ENCODE measurements around the gene ANXA11.
A peak's percentile ranks its signal among the peaks of the same experiment; 100 is the strongest.
"Not testable (repeated sequence)": the region's sequence is repeated elsewhere in the genome, so short reads cannot be mapped to it uniquely, and the experiment has no call there.

The ANXA11 gene

DNA sequence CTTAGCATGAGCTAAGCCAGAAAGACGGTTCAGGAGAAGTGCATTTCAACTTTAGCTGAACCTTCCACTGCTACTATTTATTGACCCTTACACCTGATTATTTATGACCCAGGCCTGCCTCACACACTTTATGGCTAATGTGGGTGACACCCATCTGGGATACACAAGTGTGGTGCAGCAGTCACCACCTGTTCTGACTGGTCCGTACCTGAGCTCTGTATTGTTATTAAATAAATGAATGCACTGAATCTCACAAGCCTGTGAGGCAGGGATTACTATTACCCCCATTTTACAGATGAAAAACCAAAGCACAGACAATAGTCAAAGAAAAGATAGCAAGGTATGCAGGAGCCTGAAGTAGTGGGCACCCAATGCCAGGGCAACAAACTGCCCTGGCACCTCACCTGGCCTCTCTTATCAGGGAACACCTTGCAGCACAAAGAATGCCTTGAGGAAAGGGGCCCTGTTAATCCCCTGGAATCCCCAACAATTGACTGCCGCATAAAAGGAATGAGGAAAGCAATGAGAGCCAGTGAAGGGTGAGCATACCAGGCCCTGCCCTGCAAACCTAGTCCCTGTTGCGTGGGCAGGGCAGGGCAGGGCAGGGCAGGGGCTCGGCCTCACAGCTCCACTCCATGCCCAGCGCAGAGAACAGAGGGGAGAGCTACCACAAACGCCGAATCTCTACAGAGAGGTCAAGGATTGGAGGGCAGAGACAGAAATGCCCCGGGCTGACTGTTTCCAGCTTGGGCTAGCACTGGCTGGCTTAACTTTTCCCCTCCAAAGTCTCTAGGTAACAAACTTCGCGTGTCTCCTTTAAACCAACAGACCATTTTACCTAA lies 1.3 kb downstream of the ANXA11 start:
- Histone ChIP-seq H3K18ac (ENCODE audit: low read length) (peak overlapping the region; percentile 96), H3K36me3 (replicated peaks in 1 of 2; ENCODE audit: control insufficient read depth in 2 of 2, insufficient read depth in 2 of 2, low read length in 2 of 2) (no peaks in the 10 kb centered on the region), H2BK120ac (ENCODE audit: low read depth, low read length) (peak overlapping the region; percentile 84), H4K8ac (ENCODE audit: low read depth, low read length) (no peak overlapping the region), H2BK5ac (ENCODE audit: low read length) (no peak overlapping the region), H2BK15ac (ENCODE audit: low read length) (peak overlapping the region; percentile 70), H3K79me1 (ENCODE audit: low read depth, low read length) (no peaks in the 10 kb centered on the region), H3K9ac (ENCODE audit: low read depth, low read length, poor library complexity) (no peak overlapping the region), H3K27ac (replicated peaks; ENCODE audit: low read length) (peak overlapping the region; percentile 25), H3K23ac (ENCODE audit: low read depth, low read length, poor library complexity) (peak overlapping the region; percentile 71), H2AK5ac (ENCODE audit: low read depth, low read length) (no peak overlapping the region), H3K4me3 (ENCODE audit: low read length in 2 of 2) (peak overlapping the region; percentile 50 to 83), H3K9me3 (replicated peaks in 1 of 2; ENCODE audit: control insufficient read depth in 2 of 2, insufficient read depth in 1 of 2, low read depth in 1 of 2, low read length in 2 of 2) (no peaks in the 10 kb centered on the region), H3K4me2 (ENCODE audit: insufficient read depth, low read length, poor library complexity, severe bottlenecking) (peak overlapping the region; percentile 69), H3K27me3 (ENCODE audit: control insufficient read depth in 3 of 3, insufficient read depth in 3 of 3, low read depth in 1 of 3, low read length in 3 of 3) (peaks cover 3 to 35% (median 30%) of the 10 kb centered on the region in 3 experiments), H3K4me1 (ENCODE audit: control insufficient read depth in 2 of 2, insufficient read depth in 1 of 2, low read depth in 1 of 2, low read length in 2 of 2) (peaks cover 0 to 20% of the 10 kb centered on the region in 2 donors), H2BK12ac (ENCODE audit: low read length) (no peak overlapping the region), H3K14ac (ENCODE audit: low read length) (no peak overlapping the region), H2AFZ (ENCODE audit: low read length) (peak overlapping the region; percentile 95), H3K4ac (ENCODE audit: low read length) (no peak overlapping the region), H4K91ac (ENCODE audit: low read depth, low read length, poor library complexity) (no peak overlapping the region)
- DNase-seq (ENCODE audit: low spot score), result no peak
- WGBS, 2 donors (ENCODE audit: extremely low coverage in 2 of 2, insufficient read length in 2 of 2, insufficient replicate concordance in 1 of 2), result no CpG with 5 or more reads among the region's 11 CpGs

DNA sequence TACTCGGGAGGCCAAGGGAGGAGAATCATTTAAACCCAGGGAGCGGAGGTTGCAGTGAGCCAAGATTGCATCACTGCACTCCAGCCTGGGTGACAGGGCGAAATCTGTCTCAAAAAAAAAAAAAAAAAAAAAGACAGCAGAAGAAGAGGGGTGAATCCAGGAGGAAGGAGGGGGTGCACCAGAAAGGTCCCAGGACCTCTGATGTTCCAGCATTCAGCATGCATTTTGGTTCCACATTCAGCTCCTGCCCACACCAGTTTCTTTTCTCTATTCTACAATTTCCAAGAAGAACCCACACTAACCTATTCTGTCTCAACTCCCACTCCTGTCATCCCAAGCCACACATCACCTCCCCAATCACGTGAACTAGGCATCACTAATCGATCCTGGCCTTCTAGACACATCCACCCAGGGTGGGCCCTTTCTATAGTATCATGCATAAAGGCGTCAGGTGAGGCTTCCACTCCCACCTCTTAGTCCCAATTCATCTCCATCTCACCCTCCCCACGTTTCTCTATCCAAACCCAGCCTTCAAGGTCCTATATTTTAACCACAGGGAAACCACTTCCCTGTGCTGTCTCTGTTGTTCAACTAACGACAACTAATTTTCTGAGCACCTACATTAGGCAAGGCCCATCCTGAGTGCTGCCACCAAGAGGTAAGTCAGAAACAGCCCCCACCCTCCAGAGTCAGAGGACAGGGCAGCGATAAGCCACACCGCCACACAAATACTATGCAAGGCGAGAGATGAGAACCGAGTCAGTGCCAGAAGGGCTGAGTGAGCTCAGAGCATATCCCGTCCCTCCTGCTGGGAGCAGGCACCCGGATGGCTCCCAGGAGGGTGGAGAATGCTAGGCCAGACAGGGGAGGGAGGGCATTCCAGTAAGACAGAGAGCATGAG lies 2.2 kb downstream of the ANXA11 start:
- no peak for DNase-seq (ENCODE audit: low spot score)
- Histone ChIP-seq H4K91ac (ENCODE audit: low read depth, low read length, poor library complexity) (no peak overlapping the region), H4K8ac (ENCODE audit: low read depth, low read length) (no peak overlapping the region), H2BK120ac (ENCODE audit: low read depth, low read length) (no peak overlapping the region), H3K14ac (ENCODE audit: low read length) (no peak overlapping the region), H3K4me2 (ENCODE audit: insufficient read depth, low read length, poor library complexity, severe bottlenecking) (no peak overlapping the region), H3K27ac (replicated peaks; ENCODE audit: low read length) (no peak overlapping the region), H3K36me3 (replicated peaks in 1 of 2; ENCODE audit: control insufficient read depth in 2 of 2, insufficient read depth in 2 of 2, low read length in 2 of 2) (no peaks in the 10 kb centered on the region), H2BK5ac (ENCODE audit: low read length) (no peak overlapping the region), H2AK5ac (ENCODE audit: low read depth, low read length) (no peak overlapping the region), H3K4ac (ENCODE audit: low read length) (no peak overlapping the region), H3K9me3 (replicated peaks in 1 of 2; ENCODE audit: control insufficient read depth in 2 of 2, insufficient read depth in 1 of 2, low read depth in 1 of 2, low read length in 2 of 2) (no peaks in the 10 kb centered on the region), H3K27me3 (ENCODE audit: control insufficient read depth in 3 of 3, insufficient read depth in 3 of 3, low read depth in 1 of 3, low read length in 3 of 3) (peaks cover 3 to 33% (median 30%) of the 10 kb centered on the region in 3 experiments), H3K23ac (ENCODE audit: low read depth, low read length, poor library complexity) (no peak overlapping the region), H2BK12ac (ENCODE audit: low read length) (no peak overlapping the region), H3K4me1 (ENCODE audit: control insufficient read depth in 2 of 2, insufficient read depth in 1 of 2, low read depth in 1 of 2, low read length in 2 of 2) (peaks cover 0 to 20% of the 10 kb centered on the region in 2 donors), H3K9ac (ENCODE audit: low read depth, low read length, poor library complexity) (no peak overlapping the region), H3K18ac (ENCODE audit: low read length) (peak overlapping the region; percentile 69), H3K79me1 (ENCODE audit: low read depth, low read length) (no peaks in the 10 kb centered on the region), H2BK15ac (ENCODE audit: low read length) (no peak overlapping the region), H3K4me3 (ENCODE audit: low read length in 2 of 2) (no peak overlapping the region), H2AFZ (ENCODE audit: low read length) (no peak overlapping the region)
- 100% methylated on average over 1 of the region's 14 CpGs; no CpG with 5 or more reads in 1 of the 2 donors for WGBS, 2 donors (ENCODE audit: extremely low coverage in 2 of 2, insufficient read length in 2 of 2, insufficient replicate concordance in 1 of 2)

DNA sequence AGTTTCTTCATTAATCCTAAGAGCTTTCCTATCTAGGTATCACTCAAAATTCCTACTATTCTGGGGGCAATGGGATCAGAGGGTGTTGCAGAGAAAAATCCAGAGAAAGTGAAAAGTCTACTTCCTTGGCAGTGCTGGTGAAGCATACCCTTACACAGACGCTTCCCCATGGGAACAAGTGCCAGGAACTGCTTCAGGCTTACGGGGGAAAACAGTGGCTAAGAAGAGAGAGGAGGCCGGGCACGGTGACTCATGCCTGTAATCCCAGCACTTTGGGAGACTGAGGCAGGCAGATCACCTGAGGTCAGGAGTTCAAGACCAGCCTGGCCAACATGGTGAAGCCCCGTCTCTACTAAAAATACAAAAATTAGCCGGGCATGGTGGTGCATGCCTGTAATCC lies 2.8 kb downstream of the ANXA11 start:
- WGBS, 2 donors (ENCODE audit: extremely low coverage in 2 of 2, insufficient read length in 2 of 2, insufficient replicate concordance in 1 of 2), result no CpG with 5 or more reads among the region's 6 CpGs
- not testable (repeated sequence) for H3K4me3 ChIP-seq (ENCODE audit: low read length in 2 of 2); H2AK5ac ChIP-seq (ENCODE audit: low read depth, low read length); H3K79me1 ChIP-seq (ENCODE audit: low read depth, low read length); H2BK120ac ChIP-seq (ENCODE audit: low read depth, low read length); H4K91ac ChIP-seq (ENCODE audit: low read depth, low read length, poor library complexity); H3K27ac ChIP-seq (replicated peaks; ENCODE audit: low read length); H3K14ac ChIP-seq (ENCODE audit: low read length); H3K9ac ChIP-seq (ENCODE audit: low read depth, low read length, poor library complexity); H2BK12ac ChIP-seq (ENCODE audit: low read length); H3K4ac ChIP-seq (ENCODE audit: low read length); H4K8ac ChIP-seq (ENCODE audit: low read depth, low read length); H3K36me3 ChIP-seq (replicated peaks in 1 of 2; ENCODE audit: control insufficient read depth in 2 of 2, insufficient read depth in 2 of 2, low read length in 2 of 2); H3K4me2 ChIP-seq (ENCODE audit: insufficient read depth, low read length, poor library complexity, severe bottlenecking); H3K23ac ChIP-seq (ENCODE audit: low read depth, low read length, poor library complexity); H2BK15ac ChIP-seq (ENCODE audit: low read length); H2BK5ac ChIP-seq (ENCODE audit: low read length); H3K9me3 ChIP-seq (replicated peaks in 1 of 2; ENCODE audit: control insufficient read depth in 2 of 2, insufficient read depth in 1 of 2, low read depth in 1 of 2, low read length in 2 of 2); H2AFZ ChIP-seq (ENCODE audit: low read length); H3K18ac ChIP-seq (ENCODE audit: low read length); DNase-seq (ENCODE audit: low spot score)
- H3K27me3 ChIP-seq (ENCODE audit: control insufficient read depth in 3 of 3, insufficient read depth in 3 of 3, low read depth in 1 of 3, low read length in 3 of 3), result peaks cover 3 to 27% (median 26%) of the 10 kb centered on the region in 3 experiments
- peaks cover 0 to 18% of the 10 kb centered on the region in 2 donors for H3K4me1 ChIP-seq (ENCODE audit: control insufficient read depth in 2 of 2, insufficient read depth in 1 of 2, low read depth in 1 of 2, low read length in 2 of 2)

All from neuronal stem cell (in vitro differentiated cells).